Renal pelvis (tissue), 4 donors: Measurements from ENCODE around the gene ERGIC1. TPM values are rescaled to one million over a fixed set of nuclear protein-coding genes. Genes with fewer than 3 reads are reported as not detected.
"Not testable (repeated sequence)": the region's sequence is repeated elsewhere in the genome, so short reads cannot be mapped to it uniquely, and the experiment has no call there.

Source experiments
- DNase-seq: peaks from one replicate; pipeline ENCODE4 v3.0.0-alpha.2; 2013
- polyA plus RNA-seq, 3 donors: library from polyadenylated mRNA; unstranded; fragments of 120-200 nt; gene quantifications; one replicate each; pipeline ENCODE4 v1.2.1, GENCODE V29; 2013; ENCODE audit not compliant: insufficient read length in 3 of 3

ERGIC1 gene
- polyA plus RNA-seq, 3 donors = 109 to 119 (median 118) TPM

GRCh38 chr5:172843825-172844576, 9.9 kb downstream of the ERGIC1 start:
- no peak for DNase-seq

- no peak for DNase-seq
These were observed 10.5 kb downstream of the ERGIC1 start for GRCh38 chr5:172844577-172844838.

- no peak for DNase-seq
These were observed 11.1 kb downstream of the ERGIC1 start for GRCh38 chr5:172845154-172845553.

GRCh38 chr5:172845576-172845975, 11.5 kb downstream of the ERGIC1 start:
- no peak for DNase-seq

DNA sequence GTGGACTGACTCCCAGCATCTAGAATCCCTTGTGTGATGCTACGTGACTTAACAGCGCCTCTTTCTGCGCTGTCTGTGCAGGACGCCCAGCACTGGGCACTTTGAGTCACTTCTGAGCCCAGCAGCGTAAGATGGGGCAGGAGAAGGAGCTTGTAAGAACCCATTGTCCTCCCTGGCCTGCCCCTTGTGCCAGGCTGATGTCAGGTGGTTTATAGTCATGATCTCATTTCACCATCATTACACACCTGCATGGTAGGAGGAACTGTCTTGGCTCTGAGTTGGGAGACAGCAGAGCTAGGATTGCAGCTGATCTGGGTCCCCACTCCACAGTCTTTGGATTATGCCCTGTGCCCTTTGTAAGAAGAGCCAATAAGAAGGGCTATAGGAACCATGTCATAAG, 12.2 kb downstream of the ERGIC1 start:
- no peak for DNase-seq

- DNase-seq = no peak
These were observed 12.6 kb downstream of the ERGIC1 start for GRCh38 chr5:172846677-172847076.

DNA sequence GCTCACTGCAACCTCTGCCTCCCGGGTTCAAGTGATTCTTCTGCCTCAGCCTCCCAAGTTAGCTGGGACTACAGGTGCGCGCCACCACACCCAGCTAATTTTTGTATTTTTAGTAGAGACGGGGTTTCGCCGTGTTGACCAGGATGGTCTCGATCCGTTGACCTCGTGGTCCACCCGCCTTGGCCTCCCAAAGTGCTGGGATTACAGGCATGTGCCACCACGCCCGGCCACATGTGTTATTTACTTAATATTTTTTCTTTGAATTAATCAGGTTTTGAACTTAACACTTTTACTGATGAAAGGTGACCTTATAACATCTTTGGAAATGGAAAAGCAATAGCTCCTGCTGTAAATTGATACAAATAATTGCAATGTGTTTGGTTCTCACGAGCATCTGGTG, 13.5 kb downstream of the ERGIC1 start:
- not testable (repeated sequence) for DNase-seq

DNA sequence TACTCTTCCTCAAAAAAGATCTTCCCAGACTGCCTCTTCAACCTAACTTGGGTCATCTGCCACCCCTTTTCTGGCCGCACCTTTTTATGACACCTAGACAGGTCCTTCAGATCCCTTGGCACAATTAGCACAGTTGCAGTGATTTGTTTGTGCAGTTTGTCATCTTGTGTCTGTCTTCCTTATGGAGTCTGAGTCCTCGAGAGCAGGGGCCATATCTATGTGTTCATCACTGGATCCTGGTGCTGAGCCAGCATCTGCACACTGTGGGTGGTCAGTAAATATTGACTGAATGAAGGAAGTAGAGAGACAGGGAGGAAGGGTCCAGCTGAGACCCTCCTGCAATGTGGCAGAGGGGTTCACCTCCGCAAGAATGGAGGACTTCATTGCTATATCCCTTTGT, 14.4 kb downstream of the ERGIC1 start:
- no peak for DNase-seq

GRCh38 chr5:172849606-172850453, 15.8 kb downstream of the ERGIC1 start:
- no peak for DNase-seq

- no peak for DNase-seq
These were observed 16.4 kb downstream of the ERGIC1 start for GRCh38 chr5:172850454-172850797.

DNA sequence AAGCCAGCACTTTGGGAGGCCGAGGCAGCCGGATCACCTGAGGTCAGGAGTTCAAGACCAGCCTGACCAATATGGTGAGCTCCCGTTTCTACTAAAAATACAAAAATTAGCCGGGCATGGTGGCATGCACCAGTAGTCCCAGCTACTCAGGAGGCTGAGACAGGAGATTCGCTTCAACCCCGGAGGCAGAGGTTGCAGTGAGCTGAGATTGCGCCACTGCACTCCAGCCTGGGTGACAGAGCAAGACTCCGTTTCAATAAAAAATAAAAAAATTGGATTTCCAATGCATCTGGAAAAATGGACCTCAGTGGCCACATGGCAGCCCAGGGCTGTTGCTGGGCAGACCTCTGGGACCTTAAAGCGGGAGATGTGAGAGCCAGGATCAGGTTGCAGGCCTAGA, 17.2 kb downstream of the ERGIC1 start:
- DNase-seq = not testable (repeated sequence)

DNA sequence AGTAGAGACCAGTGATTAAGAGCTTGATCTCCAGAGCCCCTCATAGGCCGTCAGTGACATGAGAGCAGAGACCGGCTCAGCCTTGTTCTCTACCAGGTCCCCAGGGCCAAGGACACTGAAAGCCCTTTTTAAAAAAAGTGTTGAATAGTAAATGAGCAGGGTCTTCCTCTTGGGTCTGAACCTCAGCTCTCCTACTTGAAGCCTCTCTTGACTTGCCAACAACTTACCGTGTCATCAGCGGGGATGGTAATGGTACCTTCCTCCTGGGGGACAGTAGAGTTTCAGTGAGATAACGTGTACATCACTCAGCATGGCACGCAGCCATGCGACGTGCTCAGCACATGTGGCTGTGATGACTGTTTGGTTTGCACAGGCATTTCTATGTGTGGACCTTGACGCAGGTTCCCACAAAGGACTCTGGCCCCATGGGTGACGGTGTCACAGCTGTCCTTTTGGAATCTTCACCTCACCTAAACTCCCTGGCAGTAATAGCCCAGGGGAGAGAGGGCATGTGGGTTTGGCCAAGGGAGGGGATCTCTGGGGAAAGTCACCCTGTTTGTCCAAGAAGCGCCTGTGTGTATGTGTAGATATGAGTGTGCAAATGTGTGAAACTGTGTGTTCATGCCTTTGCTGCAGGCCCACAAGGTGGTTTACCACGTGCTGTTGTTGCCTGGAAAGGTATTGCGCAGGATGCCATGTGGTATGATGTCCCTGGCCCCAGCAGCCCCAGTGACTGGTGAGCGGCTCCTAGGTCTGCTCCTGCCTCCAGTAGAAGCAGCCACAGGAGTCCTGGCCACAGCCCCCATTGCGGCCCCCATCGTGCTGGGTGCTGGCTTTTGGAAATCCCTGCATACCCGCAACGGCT, 18.7 kb downstream of the ERGIC1 start:
- no peak for DNase-seq

GRCh38 chr5:172853355-172853975, 19.4 kb downstream of the ERGIC1 start:
- no peak for DNase-seq

GRCh38 chr5:172854451-172854871, 20.4 kb downstream of the ERGIC1 start:
- DNase-seq = no peak

DNA sequence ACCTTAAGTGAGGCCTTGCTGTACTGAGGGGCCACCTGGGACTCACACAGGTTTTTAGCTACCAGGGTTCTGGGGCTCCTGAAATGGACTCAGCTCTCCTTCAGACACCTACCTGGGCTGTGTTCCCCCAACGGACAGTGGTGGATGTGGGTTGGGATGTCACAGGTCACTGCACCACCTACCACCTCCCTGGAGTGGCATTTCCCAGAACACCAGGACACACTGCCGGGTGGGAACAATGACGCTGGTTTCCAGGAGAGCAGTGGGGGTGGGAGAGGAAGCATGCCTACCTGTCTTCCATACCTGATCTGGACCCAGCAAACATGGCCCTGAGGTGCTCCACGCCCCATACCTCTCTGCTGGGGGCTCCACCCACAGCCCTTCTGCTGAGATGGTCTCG, 20.9 kb downstream of the ERGIC1 start:
- no peak for DNase-seq

DNA sequence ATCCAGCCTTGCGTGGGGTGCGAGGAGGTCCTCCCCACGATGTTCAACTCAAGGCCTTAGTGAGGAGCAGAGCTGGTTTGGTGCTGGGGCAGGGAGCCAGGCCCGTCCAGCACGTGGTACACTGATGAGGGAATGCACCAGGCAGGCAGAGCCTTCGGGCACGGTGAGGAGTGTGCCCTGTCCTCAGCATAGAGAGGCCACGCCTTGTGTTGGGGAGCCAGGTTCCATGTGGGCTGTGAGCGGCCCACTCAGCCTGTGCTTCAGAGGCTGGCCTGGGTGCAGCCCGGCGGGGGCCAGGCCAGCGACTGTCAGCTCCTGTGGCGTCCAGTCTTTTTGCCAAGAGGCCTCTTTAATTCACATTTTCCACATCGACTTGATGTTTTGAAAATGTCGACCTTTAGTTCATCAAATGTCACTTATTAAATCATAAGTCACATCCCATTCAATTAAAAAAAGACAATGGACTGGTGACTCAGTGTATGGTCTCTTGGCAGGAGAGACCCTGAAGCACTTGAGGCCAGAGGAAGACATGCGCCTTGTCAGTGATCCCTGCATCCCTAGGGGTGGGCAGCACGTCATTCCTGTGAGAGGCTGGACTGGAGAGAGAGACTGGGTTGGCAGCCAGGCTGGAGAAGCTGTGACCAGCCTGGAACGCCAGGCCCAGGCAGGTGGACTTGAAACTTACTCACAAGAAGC, 21.7 kb downstream of the ERGIC1 start:
- no peak for DNase-seq

DNA sequence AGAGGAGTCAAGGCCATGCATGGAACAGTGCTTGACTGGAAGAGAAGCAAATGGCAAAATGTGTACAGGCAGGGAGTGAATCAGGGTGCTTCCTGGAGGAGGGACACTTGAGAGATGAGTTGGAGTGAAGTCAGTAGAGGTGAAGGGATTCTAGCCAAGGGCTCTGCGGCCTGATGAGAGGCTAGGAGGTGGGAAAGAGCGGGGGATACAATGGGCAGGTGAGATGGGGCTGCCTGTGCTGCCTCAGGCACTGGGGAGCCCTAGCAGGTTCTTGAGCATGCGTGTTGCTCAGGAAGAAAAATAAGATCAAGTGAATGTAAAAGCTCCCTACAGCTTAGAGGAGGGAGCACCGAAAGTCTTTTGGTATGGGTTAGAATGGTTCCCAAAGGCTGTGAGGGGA, 22.3 kb downstream of the ERGIC1 start:
- DNase-seq = no peak

DNA sequence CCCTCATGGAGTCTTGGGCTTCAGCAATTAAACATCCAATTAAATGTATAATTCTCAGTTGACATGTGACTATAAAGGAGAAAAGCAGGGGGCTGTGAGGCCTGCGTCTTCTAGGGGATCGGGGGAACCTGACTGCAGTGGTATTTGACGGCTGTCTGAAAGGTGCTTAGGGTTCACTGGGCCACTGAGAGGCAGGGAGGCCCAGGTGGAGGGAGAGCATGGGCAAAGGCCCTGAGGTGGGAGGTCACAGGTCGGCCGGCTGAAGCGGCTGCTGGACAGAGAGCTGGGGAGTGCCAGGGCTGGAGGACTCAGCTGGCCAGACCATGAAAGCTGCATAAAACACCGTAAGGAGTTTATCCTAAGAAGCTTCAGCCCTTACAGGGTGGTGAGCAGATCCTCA, 23.9 kb downstream of the ERGIC1 start:
- no peak for DNase-seq

- DNase-seq = no peak
These were observed 24.5 kb downstream of the ERGIC1 start for GRCh38 chr5:172858511-172858989.

DNA sequence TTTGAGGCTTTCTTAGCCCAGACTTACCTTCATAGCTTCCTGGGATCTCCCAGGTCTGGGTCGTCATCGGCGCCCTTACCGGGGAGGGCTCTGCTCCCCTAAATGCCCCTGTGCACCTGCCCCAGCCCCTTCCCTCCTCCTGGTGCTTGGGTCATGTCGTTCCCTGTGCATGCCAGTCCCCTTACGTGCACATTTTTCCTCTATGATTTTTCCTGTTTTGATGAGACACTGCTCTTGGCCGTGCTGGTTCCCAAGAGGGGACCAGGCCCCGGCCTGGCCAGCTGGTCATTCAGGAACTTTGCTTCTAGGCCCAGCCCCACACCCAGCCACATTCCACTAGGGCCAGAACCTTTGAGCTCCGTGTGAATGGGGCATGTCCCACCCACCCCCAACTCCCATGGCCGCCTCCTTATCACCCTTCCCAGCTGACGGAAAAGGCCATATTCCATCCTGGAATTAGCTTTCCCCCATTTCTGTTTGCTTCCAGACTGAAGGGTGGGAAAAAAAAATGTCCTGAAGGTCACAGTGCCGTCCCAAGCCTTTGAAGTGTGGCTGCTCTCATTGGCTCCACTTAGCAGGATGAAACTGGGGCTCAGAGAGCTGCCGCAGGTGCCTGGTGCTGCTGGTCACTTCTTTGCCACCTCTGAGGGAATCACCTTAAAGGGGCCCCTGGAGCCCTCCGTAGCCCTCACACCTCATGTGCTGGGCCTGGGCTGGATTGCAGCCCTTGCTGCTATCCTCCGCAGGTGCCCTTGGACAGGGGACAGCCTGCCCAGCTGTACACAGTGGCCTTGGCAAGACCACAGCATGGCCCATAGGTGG, 25.1 kb downstream of the ERGIC1 start:
- DNase-seq = no peak

DNA sequence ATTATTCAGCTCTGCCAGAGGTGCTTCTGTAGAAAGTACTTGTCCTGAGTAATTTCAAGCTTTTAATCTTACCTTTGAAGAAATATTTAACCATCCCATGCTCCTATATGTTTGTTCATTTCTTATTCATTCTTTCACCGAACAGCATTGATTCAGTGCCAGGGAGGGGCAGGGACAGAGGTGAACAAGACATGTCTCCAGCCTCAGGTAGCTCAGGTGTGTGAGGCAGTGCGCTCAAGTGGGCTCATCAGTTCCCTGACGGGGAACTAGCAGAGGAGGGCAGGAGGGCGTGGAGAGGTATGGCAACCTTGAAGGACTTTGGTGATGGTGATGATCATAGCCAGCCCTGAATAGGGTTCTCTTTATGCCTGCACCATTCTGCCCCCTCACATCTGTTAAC, 25.9 kb downstream of the ERGIC1 start:
- no peak for DNase-seq
